Immature natural killer cell (primary cell): Measurements from ENCODE around the gene ACOX2. TPM values are rescaled to one million over a fixed set of nuclear protein-coding genes. Genes with fewer than 3 reads are reported as not detected.

Source experiments
- DNase-seq, 3 donors: peaks; one replicate each; pipeline ENCODE4 v3.0.0; 2022; ENCODE audit warnings: mixed read lengths in 1 of 3
- H3K27ac Mint-ChIP-seq, 6 donors: one replicate each; pipeline ENCODE4 v1.8.0; 2020; ENCODE audit warnings: mixed read lengths in 6 of 6, mild to moderate bottlenecking in 5 of 6, inconsistent platforms in 4 of 6, moderate library complexity in 3 of 6
- H3K27me3 Mint-ChIP-seq, 3 donors: one replicate each; pipeline ENCODE4 v1.8.0; 2020 to 2021; ENCODE audit warnings: low read depth in 3 of 3, mild to moderate bottlenecking in 3 of 3, mixed read lengths in 3 of 3, moderate library complexity in 3 of 3, inconsistent platforms in 1 of 3
- H3K36me3 Mint-ChIP-seq, 3 donors: one replicate each; pipeline ENCODE4 v1.8.0; 2020; ENCODE audit warnings: mixed read lengths in 3 of 3, inconsistent platforms in 2 of 3, mild to moderate bottlenecking in 2 of 3
- H3K4me1 Mint-ChIP-seq, 2 donors: one replicate each; pipeline ENCODE4 v1.8.0; 2020; ENCODE audit warnings: inconsistent platforms in 2 of 2, mild to moderate bottlenecking in 2 of 2, mixed read lengths in 2 of 2, moderate library complexity in 1 of 2
- H3K4me3 Mint-ChIP-seq, 5 donors: one replicate each; pipeline ENCODE4 v1.8.0; 2020; ENCODE audit warnings: mild to moderate bottlenecking in 5 of 5, mixed read lengths in 5 of 5, inconsistent platforms in 3 of 5, moderate library complexity in 3 of 5
- H3K9me3 Mint-ChIP-seq, 6 donors: one replicate each; pipeline ENCODE4 v1.8.0; 2020; ENCODE audit warnings: mild to moderate bottlenecking in 6 of 6, mixed read lengths in 6 of 6, inconsistent platforms in 4 of 6, moderate library complexity in 3 of 6
- polyA plus RNA-seq, 3 donors: library from polyadenylated mRNA; unstranded; fragments of 300-500 nt; fragmentation: Illumina TruSeq; gene quantifications; one replicate each; pipeline ENCODE4 v1.2.3, GENCODE V29; 2021

Gene ACOX2
- polyA plus RNA-seq, 3 donors from 2014 or later = not detected

GRCh38 chr3:58494107-58494506 is 42.9 kb downstream of the ACOX2 start:
- peaks cover 43 to 63% of the 10 kb centered on the region in 2 donors for H3K4me1 Mint-ChIP-seq
- H3K27ac Mint-ChIP-seq = no peak overlapping the region
- H3K36me3 Mint-ChIP-seq = peaks cover 0 to 4% (median 0%) of the 10 kb centered on the region in 3 donors
- peaks cover 3 to 10% (median 5%) of the 10 kb centered on the region in 3 donors for H3K27me3 Mint-ChIP-seq
- no peak for DNase-seq
- H3K4me3 Mint-ChIP-seq = peak overlapping the region in 4 of 5 donors; percentile 60 to 92 (median 82)
- H3K9me3 Mint-ChIP-seq = no peaks in the 10 kb centered on the region

- peaks cover 45 to 56% of the 10 kb centered on the region in 2 donors for H3K4me1 Mint-ChIP-seq
- peak overlapping the region; percentile 91 to 96 (median 92) for H3K4me3 Mint-ChIP-seq
- H3K9me3 Mint-ChIP-seq = no peaks in the 10 kb centered on the region
These were observed 44.5 kb downstream of the ACOX2 start for GRCh38 chr3:58492494-58492905.

DNA sequence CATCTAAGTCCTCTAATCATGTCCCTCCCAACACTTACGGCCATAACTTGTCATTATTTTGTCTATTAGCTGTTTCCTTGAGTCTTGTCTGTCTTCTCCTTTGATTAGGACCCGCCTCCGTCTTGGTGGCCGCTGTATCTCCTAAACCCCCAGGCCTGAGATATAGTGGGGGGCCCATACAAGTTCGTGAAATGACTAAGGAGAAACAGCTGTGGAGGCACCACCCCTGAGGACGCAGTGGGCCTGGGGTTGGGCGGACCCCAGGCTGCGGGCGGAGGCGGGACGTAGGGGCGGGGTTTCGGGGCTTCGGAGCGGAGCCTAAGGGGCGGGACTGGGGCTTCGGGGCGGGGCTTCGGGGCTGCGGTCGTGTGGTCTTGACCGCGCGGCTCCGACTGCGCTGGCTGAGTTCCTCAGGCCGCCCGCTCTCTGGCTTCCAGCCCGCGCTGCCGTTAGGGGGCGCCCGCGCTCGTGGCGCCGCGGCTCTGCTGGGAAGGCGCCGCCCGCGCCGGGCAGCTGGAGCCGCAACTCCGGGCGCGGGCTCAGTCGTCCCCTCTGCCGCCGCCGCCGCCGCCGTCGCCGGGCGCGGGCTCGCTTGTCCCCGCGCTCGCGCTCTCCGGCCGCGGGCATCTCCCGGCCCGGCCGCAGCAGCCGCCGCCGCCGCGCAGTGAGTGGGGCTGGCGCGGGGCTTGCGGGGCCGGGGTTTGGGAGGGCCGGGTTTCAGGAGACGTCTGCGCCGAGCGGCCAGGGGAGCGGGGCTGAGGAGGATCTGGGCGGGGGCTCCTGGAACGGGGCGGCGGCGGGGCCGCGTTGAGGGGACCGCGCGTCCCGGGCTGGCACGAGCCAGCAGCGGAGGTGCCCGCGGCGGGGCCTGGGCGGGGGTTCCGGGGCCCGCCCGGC is 45.2 kb downstream of the ACOX2 start, which contains the start of gene KCTD6:
KCTD6 (plus strand) TSS at position 591 of the 897 bp plus-strand sequence. CDS start 6,660 bp downstream, outside the sequence.
- Mint-ChIP-seq H3K27me3 (peaks cover 3 to 15% (median 5%) of the 10 kb centered on the region in 3 donors), H3K4me1 (peaks cover 41 to 49% of the 10 kb centered on the region in 2 donors), H3K9me3 (no peaks in the 10 kb centered on the region), H3K36me3 (no peaks in the 10 kb centered on the region), H3K27ac (peak within 1 kb of the TSS; percentile 75 to 96 (median 90)), H3K4me3 (peak within 1 kb of the TSS; percentile 91 to 96 (median 92))
- peak; percentile 91 to 92 (median 92) for DNase-seq

More at GRCh38 chr3:58492494-58492905, 44.5 kb downstream of the ACOX2 start:
- peak; percentile 13 to 30 (median 23) for DNase-seq
- Mint-ChIP-seq H3K27ac (peak overlapping the region; percentile 75 to 96 (median 90)), H3K27me3 (peaks cover 3 to 14% (median 5%) of the 10 kb centered on the region in 3 donors), H3K36me3 (no peaks in the 10 kb centered on the region)

- Mint-ChIP-seq H3K4me1 (peaks cover 34 to 41% of the 10 kb centered on the region in 2 donors), H3K36me3 (no peaks in the 10 kb centered on the region), H3K27ac (peak overlapping the region; percentile 54 to 94 (median 78)), H3K4me3 (peak overlapping the region; percentile 66 to 86 (median 81)), H3K9me3 (no peaks in the 10 kb centered on the region), H3K27me3 (peaks cover 3 to 15% (median 5%) of the 10 kb centered on the region in 3 donors)
- peak in 1 of 3 donors; percentile 5 for DNase-seq
These were observed 46.0 kb downstream of the ACOX2 start for GRCh38 chr3:58490860-58491501.

GRCh38 chr3:58488967-58489366 is 48.0 kb downstream of the ACOX2 start:
- peaks cover 0 to 1% (median 0%) of the 10 kb centered on the region in 6 donors for H3K9me3 Mint-ChIP-seq
- peaks cover 3 to 15% (median 5%) of the 10 kb centered on the region in 3 donors for H3K27me3 Mint-ChIP-seq
- H3K36me3 Mint-ChIP-seq = no peaks in the 10 kb centered on the region
- no peak overlapping the region for H3K4me3 Mint-ChIP-seq
- no peak for DNase-seq
- no peak overlapping the region for H3K27ac Mint-ChIP-seq
- peaks cover 22 to 23% of the 10 kb centered on the region in 2 donors for H3K4me1 Mint-ChIP-seq

DNA sequence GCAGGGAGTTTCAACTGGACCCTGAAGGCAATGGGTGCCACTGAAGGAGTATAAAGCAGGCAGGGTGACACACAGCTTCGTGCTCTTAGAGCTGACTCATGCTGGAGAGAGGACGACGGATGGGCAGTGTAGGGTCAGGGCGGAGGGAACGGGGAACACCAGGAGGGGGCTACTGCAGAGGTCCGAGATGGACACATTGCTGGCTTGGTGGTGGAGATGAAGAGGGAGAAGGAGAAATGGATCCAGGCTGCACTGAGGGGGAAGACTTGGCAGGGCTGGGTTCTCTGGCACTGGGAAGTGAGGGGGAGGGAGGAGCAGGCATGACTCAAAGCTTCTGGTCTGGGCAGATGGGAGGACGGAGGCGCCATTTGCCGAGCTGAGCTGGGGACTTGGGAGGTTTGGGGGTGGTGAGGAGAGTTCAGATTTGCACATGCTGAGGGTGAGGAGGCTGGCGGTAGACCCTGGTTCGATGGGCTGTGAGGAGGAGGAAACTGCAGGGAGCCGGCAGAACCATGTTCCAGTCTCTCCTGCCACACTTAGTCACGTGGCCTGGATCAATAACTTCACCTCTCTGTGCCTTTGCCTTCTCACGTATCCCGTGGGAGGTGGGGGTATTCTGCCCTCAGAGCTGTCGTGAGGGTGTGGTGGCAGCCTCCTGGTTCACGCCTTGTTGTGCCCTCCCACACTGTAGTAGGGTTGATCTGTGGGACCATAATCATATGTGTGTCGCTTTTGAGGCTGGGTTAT is 49.7 kb downstream of the ACOX2 start:
- H3K9me3 Mint-ChIP-seq = peaks cover 0 to 2% (median 0%) of the 10 kb centered on the region in 6 donors
- peaks cover 6 to 7% of the 10 kb centered on the region in 2 donors for H3K4me1 Mint-ChIP-seq
- DNase-seq = no peak
- no peak overlapping the region for H3K27ac Mint-ChIP-seq
- H3K36me3 Mint-ChIP-seq = no peaks in the 10 kb centered on the region
- H3K27me3 Mint-ChIP-seq = peaks cover 4 to 11% (median 8%) of the 10 kb centered on the region in 3 donors
- peak overlapping the region in 1 of 5 donors; percentile 3 for H3K4me3 Mint-ChIP-seq

GRCh38 chr3:58485801-58486435 is 51.1 kb downstream of the ACOX2 start:
- DNase-seq = no peak
- Mint-ChIP-seq H3K4me1 (peaks cover 0 to 2% of the 10 kb centered on the region in 2 donors), H3K9me3 (peaks cover 0 to 2% (median 0%) of the 10 kb centered on the region in 6 donors), H3K36me3 (no peaks in the 10 kb centered on the region), H3K4me3 (no peak overlapping the region), H3K27ac (no peak overlapping the region), H3K27me3 (peaks cover 3 to 7% (median 6%) of the 10 kb centered on the region in 3 donors)

- Mint-ChIP-seq H3K27ac (peak overlapping the region in 1 of 6 donors; percentile 31), H3K36me3 (no peaks in the 10 kb centered on the region), H3K4me1 (peaks cover 0 to 2% of the 10 kb centered on the region in 2 donors), H3K9me3 (peaks cover 0 to 2% (median 0%) of the 10 kb centered on the region in 6 donors), H3K4me3 (no peak overlapping the region), H3K27me3 (peaks cover 3 to 5% (median 3%) of the 10 kb centered on the region in 3 donors)
- no peak for DNase-seq
These were observed 52.3 kb downstream of the ACOX2 start for GRCh38 chr3:58484722-58485069.

DNA sequence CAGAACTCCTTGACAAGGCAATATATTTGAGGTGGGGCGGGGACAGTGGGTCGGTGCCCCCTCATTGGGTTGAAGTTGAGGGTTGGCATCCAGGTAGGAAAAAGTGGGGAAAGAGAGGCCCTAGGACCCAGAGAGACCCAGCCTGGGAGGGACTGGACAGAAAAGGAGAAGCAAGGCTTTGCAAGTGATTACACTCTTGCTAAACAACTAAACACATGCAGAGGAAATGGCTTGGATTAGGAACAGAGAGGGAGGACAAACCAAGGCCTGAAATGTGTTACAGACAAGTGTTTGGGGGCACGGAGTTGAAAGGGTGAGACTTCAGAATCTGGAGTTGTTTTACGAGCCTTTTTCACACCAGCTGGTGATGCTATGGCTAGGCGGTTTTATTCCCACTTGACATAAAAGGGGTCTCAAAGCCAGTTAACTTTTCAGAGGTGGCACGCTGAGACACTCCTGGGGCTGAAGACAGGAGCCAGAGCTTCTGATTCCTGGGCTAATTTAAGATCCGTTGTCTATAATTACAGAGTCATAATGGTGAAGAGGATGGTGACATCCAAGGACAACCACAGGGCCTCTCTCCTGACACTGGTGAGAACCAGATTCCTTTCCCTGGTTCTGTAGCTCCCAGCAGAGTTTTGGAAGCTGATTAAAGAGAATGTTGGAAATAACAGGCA is 52.8 kb downstream of the ACOX2 start:
- Mint-ChIP-seq H3K4me1 (peaks cover 0 to 2% of the 10 kb centered on the region in 2 donors), H3K27ac (no peak overlapping the region), H3K27me3 (peaks cover 3 to 5% (median 3%) of the 10 kb centered on the region in 3 donors), H3K4me3 (no peak overlapping the region), H3K36me3 (no peaks in the 10 kb centered on the region), H3K9me3 (peaks cover 0 to 2% (median 0%) of the 10 kb centered on the region in 6 donors)
- DNase-seq = no peak

DNA sequence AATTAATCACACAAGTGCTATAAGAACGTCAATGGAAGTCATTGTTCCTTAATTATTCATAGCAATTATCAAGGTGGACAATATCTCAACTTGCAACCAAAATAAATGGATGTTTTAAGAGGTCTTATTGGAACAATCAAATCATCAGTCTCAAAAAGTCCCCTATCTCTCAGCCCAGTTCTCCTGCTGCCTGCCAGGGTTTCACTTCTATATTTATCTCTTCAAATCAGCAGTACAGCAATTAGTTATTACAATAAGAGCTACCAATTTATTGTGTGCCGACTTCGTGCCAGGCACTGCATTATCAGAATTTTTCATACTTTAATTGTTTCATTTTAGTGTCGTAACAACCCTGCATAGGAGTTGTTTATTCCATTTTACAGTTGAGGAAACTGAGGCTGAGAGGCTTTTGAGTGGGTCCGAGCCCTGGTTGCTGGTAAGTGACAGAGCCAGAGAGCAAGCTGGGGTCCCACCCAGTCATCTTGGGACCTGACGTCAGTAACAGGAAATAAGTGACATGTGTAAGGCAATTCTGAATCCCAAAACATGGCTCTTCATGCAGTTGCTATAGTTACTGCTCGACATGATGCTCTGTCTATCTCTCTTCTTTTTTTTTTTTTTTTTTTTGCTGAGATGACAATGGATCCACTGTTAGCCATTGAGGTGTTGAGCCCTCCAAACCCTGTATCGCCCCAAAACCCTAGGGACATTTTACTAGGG is 53.9 kb downstream of the ACOX2 start:
- H3K4me3 Mint-ChIP-seq = no peak overlapping the region
- H3K9me3 Mint-ChIP-seq = peaks cover 0 to 2% (median 0%) of the 10 kb centered on the region in 6 donors
- no peaks in the 10 kb centered on the region for H3K36me3 Mint-ChIP-seq
- H3K27ac Mint-ChIP-seq = no peak overlapping the region
- H3K4me1 Mint-ChIP-seq = peaks cover 0 to 2% of the 10 kb centered on the region in 2 donors
- peaks cover 1 to 3% (median 3%) of the 10 kb centered on the region in 3 donors for H3K27me3 Mint-ChIP-seq
- DNase-seq = peak in 1 of 3 donors; percentile 15

DNA sequence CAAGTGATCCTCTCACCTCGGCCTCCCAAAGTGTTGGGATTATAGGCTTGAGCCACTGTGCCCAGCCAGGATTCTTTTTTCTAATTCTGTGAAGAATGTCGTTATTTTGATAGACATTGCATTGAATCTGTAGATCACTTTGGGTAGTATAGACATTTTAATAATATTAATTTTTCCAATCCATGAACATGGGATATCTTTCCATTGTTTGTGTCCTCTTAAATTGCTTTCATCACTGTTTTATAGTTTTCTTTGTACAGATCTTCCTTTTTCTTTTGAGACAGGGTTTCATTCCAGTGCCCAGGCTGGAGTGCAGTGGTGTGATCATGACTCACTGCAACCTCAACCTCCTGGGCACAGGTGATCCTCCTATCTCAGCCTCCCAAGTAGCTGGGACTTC is 56.7 kb downstream of the ACOX2 start:
- Mint-ChIP-seq H3K4me1 (no peaks in the 10 kb centered on the region), H3K36me3 (peaks cover 0 to 3% (median 0%) of the 10 kb centered on the region in 3 donors), H3K4me3 (no peak overlapping the region), H3K27ac (no peak overlapping the region), H3K27me3 (peaks cover 2 to 5% (median 3%) of the 10 kb centered on the region in 3 donors), H3K9me3 (peaks cover 0 to 2% (median 0%) of the 10 kb centered on the region in 6 donors)
- DNase-seq = no peak

- no peak for DNase-seq
- Mint-ChIP-seq H3K36me3 (peaks cover 0 to 3% (median 0%) of the 10 kb centered on the region in 3 donors), H3K27ac (no peak overlapping the region), H3K27me3 (peaks cover 2 to 5% (median 5%) of the 10 kb centered on the region in 3 donors), H3K4me3 (no peak overlapping the region), H3K4me1 (peaks cover 8 to 9% of the 10 kb centered on the region in 2 donors), H3K9me3 (peaks cover 0 to 2% (median 0%) of the 10 kb centered on the region in 6 donors)
These were observed 58.2 kb downstream of the ACOX2 start for GRCh38 chr3:58478781-58479180.
